ENCODE measurements around the gene C1QTNF4.

DNA sequence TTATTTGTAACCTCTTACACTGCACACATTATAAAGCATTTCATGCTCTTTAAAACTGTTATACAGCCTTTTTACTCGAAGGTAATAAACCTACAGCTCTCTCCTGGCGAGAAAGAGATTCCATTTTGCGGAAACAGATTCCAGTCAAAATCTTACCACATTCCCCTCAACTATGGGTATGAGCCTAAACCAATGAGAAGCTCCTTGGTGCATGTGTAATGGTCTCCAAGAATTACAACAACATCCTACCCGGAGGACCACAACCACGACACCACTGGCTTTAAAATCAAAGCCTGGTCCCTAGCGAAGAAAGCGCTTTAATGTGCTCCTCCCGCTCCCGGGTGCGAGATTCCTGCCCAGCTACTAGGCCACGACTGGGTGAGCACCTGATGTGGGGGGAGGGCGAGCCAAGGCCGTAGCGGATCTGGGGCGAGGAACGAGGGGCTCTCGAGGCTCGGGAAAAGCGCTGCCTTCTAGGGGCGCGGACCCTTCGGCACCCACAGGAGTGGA lies 42.1 kb downstream of the C1QTNF4 start:
- TF ChIP-seq, protein P1, sequence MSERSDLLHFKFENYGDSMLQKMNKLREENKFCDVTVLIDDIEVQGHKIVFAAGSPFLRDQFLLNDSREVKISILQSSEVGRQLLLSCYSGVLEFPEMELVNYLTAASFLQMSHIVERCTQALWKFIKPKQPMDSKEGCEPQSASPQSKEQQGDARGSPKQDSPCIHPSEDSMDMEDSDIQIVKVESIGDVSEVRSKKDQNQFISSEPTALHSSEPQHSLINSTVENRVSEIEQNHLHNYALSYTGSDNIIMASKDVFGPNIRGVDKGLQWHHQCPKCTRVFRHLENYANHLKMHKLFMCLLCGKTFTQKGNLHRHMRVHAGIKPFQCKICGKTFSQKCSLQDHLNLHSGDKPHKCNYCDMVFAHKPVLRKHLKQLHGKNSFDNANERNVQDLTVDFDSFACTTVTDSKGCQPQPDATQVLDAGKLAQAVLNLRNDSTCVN (CRISPR knock-in tag; IDR thresholded peaks at IDR 0.05) = no peak
- TF ChIP-seq SOX6 (IDR thresholded peaks at IDR 0.05) (no peak), NEUROD1 (IDR thresholded peaks at IDR 0.05; ENCODE audit: borderline replicate concordance, low read depth, low read length, partially characterized antibody) (no peak), ZNF184 (CRISPR knock-in tag; IDR thresholded peaks at IDR 0.05) (no peak), HDAC6 (IDR thresholded peaks at IDR 0.05; ENCODE audit: low read depth, low read length) (no peak), ZZZ3 (IDR thresholded peaks at IDR 0.05) (no peak), POLR2A (conservative IDR thresholded peaks at IDR 0.05) (no peak), RNF2 (IDR thresholded peaks at IDR 0.05) (no peak)
- TF ChIP-seq, protein P2, sequence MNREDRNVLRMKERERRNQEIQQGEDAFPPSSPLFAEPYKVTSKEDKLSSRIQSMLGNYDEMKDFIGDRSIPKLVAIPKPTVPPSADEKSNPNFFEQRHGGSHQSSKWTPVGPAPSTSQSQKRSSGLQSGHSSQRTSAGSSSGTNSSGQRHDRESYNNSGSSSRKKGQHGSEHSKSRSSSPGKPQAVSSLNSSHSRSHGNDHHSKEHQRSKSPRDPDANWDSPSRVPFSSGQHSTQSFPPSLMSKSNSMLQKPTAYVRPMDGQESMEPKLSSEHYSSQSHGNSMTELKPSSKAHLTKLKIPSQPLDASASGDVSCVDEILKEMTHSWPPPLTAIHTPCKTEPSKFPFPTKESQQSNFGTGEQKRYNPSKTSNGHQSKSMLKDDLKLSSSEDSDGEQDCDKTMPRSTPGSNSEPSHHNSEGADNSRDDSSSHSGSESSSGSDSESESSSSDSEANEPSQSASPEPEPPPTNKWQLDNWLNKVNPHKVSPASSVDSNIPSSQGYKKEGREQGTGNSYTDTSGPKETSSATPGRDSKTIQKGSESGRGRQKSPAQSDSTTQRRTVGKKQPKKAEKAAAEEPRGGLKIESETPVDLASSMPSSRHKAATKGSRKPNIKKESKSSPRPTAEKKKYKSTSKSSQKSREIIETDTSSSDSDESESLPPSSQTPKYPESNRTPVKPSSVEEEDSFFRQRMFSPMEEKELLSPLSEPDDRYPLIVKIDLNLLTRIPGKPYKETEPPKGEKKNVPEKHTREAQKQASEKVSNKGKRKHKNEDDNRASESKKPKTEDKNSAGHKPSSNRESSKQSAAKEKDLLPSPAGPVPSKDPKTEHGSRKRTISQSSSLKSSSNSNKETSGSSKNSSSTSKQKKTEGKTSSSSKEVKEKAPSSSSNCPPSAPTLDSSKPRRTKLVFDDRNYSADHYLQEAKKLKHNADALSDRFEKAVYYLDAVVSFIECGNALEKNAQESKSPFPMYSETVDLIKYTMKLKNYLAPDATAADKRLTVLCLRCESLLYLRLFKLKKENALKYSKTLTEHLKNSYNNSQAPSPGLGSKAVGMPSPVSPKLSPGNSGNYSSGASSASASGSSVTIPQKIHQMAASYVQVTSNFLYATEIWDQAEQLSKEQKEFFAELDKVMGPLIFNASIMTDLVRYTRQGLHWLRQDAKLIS (CRISPR knock-in tag; IDR thresholded peaks at IDR 0.05) = no peak
- TF ChIP-seq, protein P3, sequence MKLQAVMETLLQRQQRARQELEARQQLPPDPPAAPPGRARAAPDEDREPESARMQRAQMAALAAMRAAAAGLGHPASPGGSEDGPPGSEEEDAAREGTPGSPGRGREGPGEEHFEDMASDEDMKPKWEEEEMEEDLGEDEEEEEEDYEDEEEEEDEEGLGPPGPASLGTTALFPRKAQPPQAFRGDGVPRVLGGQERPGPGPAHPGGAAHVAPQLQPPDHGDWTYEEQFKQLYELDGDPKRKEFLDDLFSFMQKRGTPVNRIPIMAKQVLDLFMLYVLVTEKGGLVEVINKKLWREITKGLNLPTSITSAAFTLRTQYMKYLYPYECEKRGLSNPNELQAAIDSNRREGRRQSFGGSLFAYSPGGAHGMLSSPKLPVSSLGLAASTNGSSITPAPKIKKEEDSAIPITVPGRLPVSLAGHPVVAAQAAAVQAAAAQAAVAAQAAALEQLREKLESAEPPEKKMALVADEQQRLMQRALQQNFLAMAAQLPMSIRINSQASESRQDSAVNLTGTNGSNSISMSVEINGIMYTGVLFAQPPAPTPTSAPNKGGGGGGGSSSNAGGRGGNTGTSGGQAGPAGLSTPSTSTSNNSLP (IDR thresholded peaks at IDR 0.05; ENCODE audit: borderline replicate concordance, low read depth, low read length) = no peak

Data from K562 (cell line).